Thyroid gland (tissue), 4 donors: ENCODE results near the gene CLVS2.

ENCODE experiments used
- POLR2A ChIP-seq, 2 donors: fragments of 450-650 bp; IDR thresholded peaks; one replicate each; pipeline ENCODE4 v1.6.1; 2017; ENCODE audit warnings: antibody characterized with exemption in 2 of 2, mild to moderate bottlenecking in 2 of 2, moderate library complexity in 1 of 2
- TF ChIP-seq, protein P1 (sequence below), 6 experiments: fragments of 200-600 bp in 3 of 6; fragments of 450-650 bp in 3 of 6; sonication (generic) in 3 of 6; IDR thresholded peaks; one replicate each; pipeline ENCODE4 v1.5.1; 2016 to 2019; ENCODE audit warnings: antibody characterized with exemption in 6 of 6, mild to moderate bottlenecking in 2 of 6, inconsistent platforms in 1 of 6, moderate library complexity in 1 of 6

DNA sequence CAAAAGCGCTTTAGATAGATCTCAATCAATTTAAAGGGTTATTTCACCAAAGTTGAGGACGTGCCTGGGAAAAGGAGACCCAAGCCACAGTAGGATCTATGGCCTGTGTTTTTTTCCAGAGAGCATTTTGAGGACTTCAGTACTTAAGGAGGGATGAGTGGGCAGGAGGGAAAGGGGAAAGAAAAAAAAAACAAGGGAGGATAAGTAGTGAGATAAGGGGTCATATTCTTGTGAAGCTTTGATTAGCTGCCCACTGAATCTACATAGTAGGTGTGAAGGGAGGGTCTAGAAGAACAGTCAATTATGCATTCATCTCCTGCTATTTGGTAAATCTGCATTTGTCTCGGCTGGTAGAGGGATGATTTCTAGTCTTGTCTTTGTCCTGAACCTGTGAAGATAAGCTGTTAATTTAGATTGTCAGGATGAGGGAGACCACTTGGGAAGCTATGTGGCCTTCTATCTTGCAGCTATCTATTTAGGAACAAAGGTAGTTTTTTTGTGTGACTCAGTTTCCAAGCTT, 48.4 kb downstream of the CLVS2 start:
- TF ChIP-seq, protein P1, sequence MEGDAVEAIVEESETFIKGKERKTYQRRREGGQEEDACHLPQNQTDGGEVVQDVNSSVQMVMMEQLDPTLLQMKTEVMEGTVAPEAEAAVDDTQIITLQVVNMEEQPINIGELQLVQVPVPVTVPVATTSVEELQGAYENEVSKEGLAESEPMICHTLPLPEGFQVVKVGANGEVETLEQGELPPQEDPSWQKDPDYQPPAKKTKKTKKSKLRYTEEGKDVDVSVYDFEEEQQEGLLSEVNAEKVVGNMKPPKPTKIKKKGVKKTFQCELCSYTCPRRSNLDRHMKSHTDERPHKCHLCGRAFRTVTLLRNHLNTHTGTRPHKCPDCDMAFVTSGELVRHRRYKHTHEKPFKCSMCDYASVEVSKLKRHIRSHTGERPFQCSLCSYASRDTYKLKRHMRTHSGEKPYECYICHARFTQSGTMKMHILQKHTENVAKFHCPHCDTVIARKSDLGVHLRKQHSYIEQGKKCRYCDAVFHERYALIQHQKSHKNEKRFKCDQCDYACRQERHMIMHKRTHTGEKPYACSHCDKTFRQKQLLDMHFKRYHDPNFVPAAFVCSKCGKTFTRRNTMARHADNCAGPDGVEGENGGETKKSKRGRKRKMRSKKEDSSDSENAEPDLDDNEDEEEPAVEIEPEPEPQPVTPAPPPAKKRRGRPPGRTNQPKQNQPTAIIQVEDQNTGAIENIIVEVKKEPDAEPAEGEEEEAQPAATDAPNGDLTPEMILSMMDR (IDR thresholded peaks at IDR 0.05) = no peak
- no peak for TF ChIP-seq POLR2A (IDR thresholded peaks at IDR 0.05)
